Hepatocyte (in vitro differentiated cells): ENCODE data around the gene RNF213. TPM values are rescaled to one million over a fixed set of nuclear protein-coding genes. Genes with fewer than 3 reads are reported as not detected.

ENCODE experiments used
- DNase-seq: peaks from one replicate; pipeline ENCODE4 v3.0.0-alpha.2; 2016; ENCODE audit warnings: low spot score
- H2AFZ ChIP-seq: fragments of 200-600 bp; sonication (generic); 2 replicates; pipeline ENCODE4 v1.6.0; 2016; ENCODE audit warnings: antibody characterized with exemption, mild to moderate bottlenecking
- H3K27ac ChIP-seq: fragments of 200-600 bp; sonication (generic); 2 replicates; pipeline ENCODE4 v1.5.1; 2016; ENCODE audit warnings: mild to moderate bottlenecking
- H3K27me3 ChIP-seq: fragments of 200-600 bp; sonication (generic); 2 replicates; pipeline ENCODE4 v1.6.1; 2016
- H3K36me3 ChIP-seq: fragments of 200-600 bp; sonication (generic); replicated peaks from 2 replicates; pipeline ENCODE4 v1.5.1; 2016; ENCODE audit warnings: low read depth; ENCODE audit not compliant: insufficient read depth
- H3K4me1 ChIP-seq: fragments of 200-600 bp; sonication (generic); 2 replicates; pipeline ENCODE4 v1.5.1; 2016; ENCODE audit warnings: mild to moderate bottlenecking, moderate library complexity; ENCODE audit not compliant: insufficient read depth
- H3K4me2 ChIP-seq: fragments of 200-600 bp; sonication (generic); 2 replicates; pipeline ENCODE4 v1.6.0; 2016
- H3K4me3 ChIP-seq: fragments of 200-600 bp; sonication (generic); 2 replicates; pipeline ENCODE4 v1.5.1; 2016; ENCODE audit warnings: mild to moderate bottlenecking
- H3K79me2 ChIP-seq: fragments of 200-600 bp; sonication (generic); 2 replicates; pipeline ENCODE4 v1.6.0; 2017; ENCODE audit warnings: mild to moderate bottlenecking
- H3K9me2 ChIP-seq: fragments of 200-600 bp; sonication (generic); replicated peaks from 2 replicates; pipeline ENCODE4 v1.6.0; 2017; ENCODE audit warnings: mild to moderate bottlenecking; ENCODE audit not compliant: insufficient read depth
- H3K9me3 ChIP-seq: fragments of 200-600 bp; sonication (generic); 2 replicates; pipeline ENCODE4 v1.5.1; 2016; ENCODE audit warnings: low read depth, mild to moderate bottlenecking
- H4K20me1 ChIP-seq: fragments of 200-600 bp; sonication (generic); 2 replicates; pipeline ENCODE4 v1.6.0; 2016; ENCODE audit warnings: mild to moderate bottlenecking; ENCODE audit not compliant: insufficient read depth, poor library complexity, severe bottlenecking
- CTCF ChIP-seq: fragments of 200-600 bp; sonication (generic); IDR thresholded peaks from 2 replicates; pipeline ENCODE4 v1.5.1; 2016; ENCODE audit warnings: antibody characterized with exemption, mild to moderate bottlenecking; ENCODE audit not compliant: poor library complexity
- EZH2 ChIP-seq: fragments of 200-600 bp; sonication (generic); IDR thresholded peaks from 2 replicates; pipeline ENCODE4 v1.6.1; 2016; ENCODE audit warnings: antibody characterized with exemption, mild to moderate bottlenecking, borderline replicate concordance
- EZH2phosphoT487 ChIP-seq: fragments of 200-600 bp; sonication (generic); IDR thresholded peaks from one replicate; pipeline ENCODE4 v1.6.1; 2018; ENCODE audit warnings: antibody characterized with exemption, mild to moderate bottlenecking, low read depth, moderate library complexity; ENCODE audit not compliant: unreplicated experiment, severe bottlenecking
- WGBS: methylation state at CpG from one replicate; pipeline ENCODE4 v1.1.6; 2016; ENCODE audit warnings: low lambda C conversion rate; ENCODE audit errors: missing lambda C conversion rate; 5-methylcytosine and 5-hydroxymethylcytosine counted together
- polyA plus RNA-seq: library from polyadenylated mRNA; unstranded; fragments of >200 nt; fragmentation: Nextera tagmentation; extraction: Ambion mirVana; gene quantifications from 2 replicates; pipeline ENCODE4 v1.2.1, GENCODE V29; 2016
- total RNA-seq: library from RNA; depleted of rRNA; stranded (reverse); fragments of >200 nt; gene quantifications from 2 replicates; pipeline ENCODE4 v1.2.3, GENCODE V29; 2014

RNF213 gene
- total and polyA plus RNA-seq, 2 experiments from 2014 or later, result 21.1 to 57.4 TPM

GRCh38 chr17:80427366-80428282 is 167.0 kb downstream of the RNF213 start:
- no peaks in the 10 kb centered on the region for H3K9me2 ChIP-seq
- no peaks in the 10 kb centered on the region for H3K36me3 ChIP-seq
- no peak overlapping the region for H2AFZ ChIP-seq
- no peaks in the 10 kb centered on the region for H3K4me1 ChIP-seq
- TF ChIP-seq EZH2phosphoT487, result no peak
- no peak for TF ChIP-seq CTCF
- TF ChIP-seq EZH2, result no peak
- no peak overlapping the region for H3K4me2 ChIP-seq
- H3K4me3 ChIP-seq, result no peak overlapping the region
- 88% methylated on average over 27 of the region's 27 CpGs for WGBS
- no peaks in the 10 kb centered on the region for H3K79me2 ChIP-seq
- no peaks in the 10 kb centered on the region for H3K27me3 ChIP-seq
- no peak for DNase-seq
- H4K20me1 ChIP-seq, result no peaks in the 10 kb centered on the region
- H3K9me3 ChIP-seq, result no peaks in the 10 kb centered on the region
- no peak overlapping the region for H3K27ac ChIP-seq

- no peaks in the 10 kb centered on the region for H3K9me2 ChIP-seq
- no peaks in the 10 kb centered on the region for H3K4me1 ChIP-seq
- H3K36me3 ChIP-seq, result no peaks in the 10 kb centered on the region
- TF ChIP-seq EZH2 (no peak), CTCF (no peak), EZH2phosphoT487 (no peak)
- H2AFZ ChIP-seq, result no peak overlapping the region
- no peaks in the 10 kb centered on the region for H3K79me2 ChIP-seq
- no peak for DNase-seq
- H3K4me2 ChIP-seq, result no peak overlapping the region
- no peak overlapping the region for H3K4me3 ChIP-seq
- WGBS, result 95% methylated on average over 12 of the region's 12 CpGs
- H3K27ac ChIP-seq, result no peak overlapping the region
- H4K20me1 ChIP-seq, result no peaks in the 10 kb centered on the region
- H3K27me3 ChIP-seq, result no peaks in the 10 kb centered on the region
- no peaks in the 10 kb centered on the region for H3K9me3 ChIP-seq
Measured at GRCh38 chr17:80428363-80428762, 167.7 kb downstream of the RNF213 start.

- Histone ChIP-seq H3K4me1 (no peaks in the 10 kb centered on the region), H3K27ac (no peak overlapping the region), H3K4me3 (no peak overlapping the region), H3K79me2 (no peaks in the 10 kb centered on the region), H3K36me3 (no peaks in the 10 kb centered on the region), H2AFZ (no peak overlapping the region), H4K20me1 (no peaks in the 10 kb centered on the region), H3K4me2 (no peak overlapping the region), H3K9me3 (no peaks in the 10 kb centered on the region), H3K9me2 (no peaks in the 10 kb centered on the region), H3K27me3 (no peaks in the 10 kb centered on the region)
- 88% methylated on average over 11 of the region's 11 CpGs for WGBS
- no peak for DNase-seq
- no peak for TF ChIP-seq EZH2phosphoT487
- TF ChIP-seq EZH2, result no peak
- TF ChIP-seq CTCF, result no peak
Measured at GRCh38 chr17:80428796-80429195, 168.1 kb downstream of the RNF213 start.
